ENCODE results near the gene ZNF253. TPM values are rescaled to one million over a fixed set of nuclear protein-coding genes. Genes with fewer than 3 reads are reported as not detected.

ZNF253 gene
- total and polyA plus RNA-seq, 10 of the 15 experiments (the other 5 are each of a cell fraction or from before 2014, with no cell fraction given): 2.6 to 8.9 (median 5.2) TPM

GRCh38 chr19:19821366-19821951 is 44.2 kb upstream of the ZNF253 start, which contains the start of gene ZNF506 (continued):
- TF ChIP-seq NR2C1 (IDR thresholded peaks at IDR 0.05) (no peak), SMC3 (IDR thresholded peaks at IDR 0.05; ENCODE audit: borderline replicate concordance, low read length) (0 out of 2 replicates have a peak, but pooled peaks have one; percentile 6), SIN3A (IDR thresholded peaks at IDR 0.05; ENCODE audit: low read depth, low read length) (no peak), TCF3 (IDR thresholded peaks at IDR 0.05; ENCODE audit: borderline replicate concordance, insufficient read depth, low read depth, low read length) (0 out of 2 replicates have a peak, but pooled peaks have one; percentile 35), NR2F1 (conservative IDR thresholded peaks at IDR 0.05) (peak; percentile 52; the same call in 1 of the 2 replicates), BMI1 (IDR thresholded peaks at IDR 0.05; ENCODE audit: borderline replicate concordance) (no peak), TAF1 (IDR thresholded peaks at IDR 0.05; ENCODE audit: borderline replicate concordance, low read depth, low read length) (peak; percentile 72; the same call in 1 of the 2 replicates), CHD2 (IDR thresholded peaks at IDR 0.05; ENCODE audit: borderline replicate concordance, low read depth, low read length) (peak; percentile 76; the same call in 1 of the 2 replicates), MYB (IDR thresholded peaks at IDR 0.05; ENCODE audit: borderline replicate concordance, low read depth, low read length) (no peak), RFX5 (IDR thresholded peaks at IDR 0.05; ENCODE audit: low read depth, low read length) (peak; percentile 64; the same call in 1 of the 2 replicates), MTA3 (IDR thresholded peaks at IDR 0.05; ENCODE audit: borderline replicate concordance, low read length) (no peak), RAD51 (IDR thresholded peaks at IDR 0.05) (no peak), RCOR1 (conservative IDR thresholded peaks at IDR 0.05; ENCODE audit: low read depth, low read length) (no peak), SMAD5 (IDR thresholded peaks at IDR 0.05; ENCODE audit: low read depth) (peak; percentile 70; the same call in 1 of the 2 replicates), ZZZ3 (IDR thresholded peaks at IDR 0.05; ENCODE audit: control insufficient read depth, insufficient read length, low read depth) (no peak), NFIC (IDR thresholded peaks at IDR 0.05; ENCODE audit: low read depth, low read length) (no peak), CBX5 (IDR thresholded peaks at IDR 0.05; ENCODE audit: low read depth) (no peak; the same call in 1 of the 2 replicates), IKZF1 (conservative IDR thresholded peaks at IDR 0.05) (peak; percentile 54; the same call in 1 of the 2 replicates), NFYB (IDR thresholded peaks at IDR 0.05; ENCODE audit: insufficient read depth, low read depth, low read length) (peak; percentile 97), KLF5 (IDR thresholded peaks at IDR 0.05; ENCODE audit: partially characterized antibody) (no peak), ASH2L (IDR thresholded peaks at IDR 0.05; ENCODE audit: borderline replicate concordance, low read depth) (no peak), NBN (IDR thresholded peaks at IDR 0.05) (peak; percentile 77; the same call in 1 of the 2 replicates), POLR2A (IDR thresholded peaks at IDR 0.05; ENCODE audit: low read depth, low read length) (peak; percentile 97), MEF2B (IDR thresholded peaks at IDR 0.05; ENCODE audit: partially characterized antibody, poor library complexity, severe bottlenecking) (no peak), TBL1XR1 (IDR thresholded peaks at IDR 0.05; ENCODE audit: low read depth, low read length) (no peak; the same call in 1 of the 2 replicates), CEBPZ (IDR thresholded peaks at IDR 0.05; ENCODE audit: low read depth, low read length) (no peak), MLLT1 (IDR thresholded peaks at IDR 0.05) (peak; percentile 63), ZNF384 (IDR thresholded peaks at IDR 0.05; ENCODE audit: borderline replicate concordance, low read depth, low read length) (no peak)
